GM12878 (cell line): ENCODE results near the gene STIL.

Experiments used
- CBFB ChIP-seq: IDR thresholded peaks from 2 replicates; pipeline ENCODE4 v1.6.1; 2016; ENCODE audit warnings: antibody characterized with exemption, low read depth
- CTCF ChIP-seq, 3 experiments: IDR thresholded peaks in 2 of 3; conservative IDR thresholded peaks in 1 of 3; 2 replicates each; pipeline ENCODE4 v1.5.1; 2011; ENCODE audit warnings: low read depth in 3 of 3, low read length in 3 of 3, mild to moderate bottlenecking in 3 of 3, control low read depth in 2 of 3, moderate library complexity in 2 of 3, inconsistent platforms in 1 of 3, mixed read lengths in 1 of 3; ENCODE audit not compliant: control insufficient read depth in 2 of 3, insufficient read depth in 1 of 3; ENCODE audit errors: extremely low read depth in 1 of 3
- DPF2 ChIP-seq: fragments of 450-650 bp; IDR thresholded peaks from 2 replicates; pipeline ENCODE4 v1.6.1; 2017; ENCODE audit warnings: mild to moderate bottlenecking
- MEF2A ChIP-seq: IDR thresholded peaks from 2 replicates; pipeline ENCODE4 v1.6.1; 2011; ENCODE audit warnings: low read depth, mild to moderate bottlenecking, low read length, moderate library complexity; ENCODE audit not compliant: insufficient read depth
- NFXL1 ChIP-seq: fragments of 450-650 bp; IDR thresholded peaks from 2 replicates; pipeline ENCODE4 v1.6.1; 2017; ENCODE audit warnings: antibody characterized with exemption, mild to moderate bottlenecking, borderline replicate concordance
- POLR2A ChIP-seq: IDR thresholded peaks from 2 replicates; pipeline ENCODE4 v1.6.1; 2011; ENCODE audit warnings: low read depth, mild to moderate bottlenecking, low read length
- SREBF2 ChIP-seq: IDR thresholded peaks from 2 replicates; pipeline ENCODE4 v1.6.1; 2012; ENCODE audit warnings: mild to moderate bottlenecking, low read length
- STAT3 ChIP-seq: IDR thresholded peaks from 2 replicates; pipeline ENCODE4 v1.6.1; 2011; ENCODE audit warnings: low read depth, low read length, improper control_type of control experiment
- TBL1XR1 ChIP-seq: IDR thresholded peaks from 2 replicates; pipeline ENCODE4 v1.6.1; 2012; ENCODE audit warnings: low read depth, low read length, improper control_type of control experiment
- USF2 ChIP-seq: IDR thresholded peaks from 2 replicates; pipeline ENCODE4 v1.6.1; 2011; ENCODE audit warnings: low read depth, low read length, improper control_type of control experiment, borderline replicate concordance
- YY1 ChIP-seq: IDR thresholded peaks from 2 replicates; pipeline ENCODE4 v1.6.1; 2011; ENCODE audit warnings: low read depth, mild to moderate bottlenecking, low read length
- ZBED1 ChIP-seq: IDR thresholded peaks from 2 replicates; pipeline ENCODE4 v1.6.1; 2016; ENCODE audit warnings: borderline replicate concordance
- TF ChIP-seq, protein P1 (sequence below): fragments of 450-650 bp; IDR thresholded peaks from 2 replicates; pipeline ENCODE4 v1.6.1; 2017; ENCODE audit warnings: borderline replicate concordance
- TF ChIP-seq, protein P2 (sequence below): fragments of 150-350 bp; IDR thresholded peaks from 2 replicates; pipeline ENCODE4 v1.6.1; 2016; ENCODE audit warnings: low read depth, low read length

GRCh38 chr1:47361380-47361779, 47.4 kb upstream of the STIL start:
- TF ChIP-seq ZBED1 (no peak), USF2 (no peak), NFXL1 (no peak), DPF2 (no peak), TBL1XR1 (no peak), CBFB (no peak), STAT3 (no peak), CTCF (IDR thresholded peaks at IDR 0.05 in 2 of 3, conservative IDR thresholded peaks at IDR 0.05 in 1 of 3; ENCODE audit: control insufficient read depth in 2 of 3, extremely low read depth in 1 of 3, insufficient read depth in 1 of 3, low read depth in 3 of 3, low read length in 3 of 3) (no peak), YY1 (no peak), SREBF2 (no peak), POLR2A (no peak), MEF2A (no peak)
- TF ChIP-seq, protein P1, sequence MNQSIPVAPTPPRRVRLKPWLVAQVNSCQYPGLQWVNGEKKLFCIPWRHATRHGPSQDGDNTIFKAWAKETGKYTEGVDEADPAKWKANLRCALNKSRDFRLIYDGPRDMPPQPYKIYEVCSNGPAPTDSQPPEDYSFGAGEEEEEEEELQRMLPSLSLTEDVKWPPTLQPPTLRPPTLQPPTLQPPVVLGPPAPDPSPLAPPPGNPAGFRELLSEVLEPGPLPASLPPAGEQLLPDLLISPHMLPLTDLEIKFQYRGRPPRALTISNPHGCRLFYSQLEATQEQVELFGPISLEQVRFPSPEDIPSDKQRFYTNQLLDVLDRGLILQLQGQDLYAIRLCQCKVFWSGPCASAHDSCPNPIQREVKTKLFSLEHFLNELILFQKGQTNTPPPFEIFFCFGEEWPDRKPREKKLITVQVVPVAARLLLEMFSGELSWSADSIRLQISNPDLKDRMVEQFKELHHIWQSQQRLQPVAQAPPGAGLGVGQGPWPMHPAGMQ = no peak
- TF ChIP-seq, protein P2, sequence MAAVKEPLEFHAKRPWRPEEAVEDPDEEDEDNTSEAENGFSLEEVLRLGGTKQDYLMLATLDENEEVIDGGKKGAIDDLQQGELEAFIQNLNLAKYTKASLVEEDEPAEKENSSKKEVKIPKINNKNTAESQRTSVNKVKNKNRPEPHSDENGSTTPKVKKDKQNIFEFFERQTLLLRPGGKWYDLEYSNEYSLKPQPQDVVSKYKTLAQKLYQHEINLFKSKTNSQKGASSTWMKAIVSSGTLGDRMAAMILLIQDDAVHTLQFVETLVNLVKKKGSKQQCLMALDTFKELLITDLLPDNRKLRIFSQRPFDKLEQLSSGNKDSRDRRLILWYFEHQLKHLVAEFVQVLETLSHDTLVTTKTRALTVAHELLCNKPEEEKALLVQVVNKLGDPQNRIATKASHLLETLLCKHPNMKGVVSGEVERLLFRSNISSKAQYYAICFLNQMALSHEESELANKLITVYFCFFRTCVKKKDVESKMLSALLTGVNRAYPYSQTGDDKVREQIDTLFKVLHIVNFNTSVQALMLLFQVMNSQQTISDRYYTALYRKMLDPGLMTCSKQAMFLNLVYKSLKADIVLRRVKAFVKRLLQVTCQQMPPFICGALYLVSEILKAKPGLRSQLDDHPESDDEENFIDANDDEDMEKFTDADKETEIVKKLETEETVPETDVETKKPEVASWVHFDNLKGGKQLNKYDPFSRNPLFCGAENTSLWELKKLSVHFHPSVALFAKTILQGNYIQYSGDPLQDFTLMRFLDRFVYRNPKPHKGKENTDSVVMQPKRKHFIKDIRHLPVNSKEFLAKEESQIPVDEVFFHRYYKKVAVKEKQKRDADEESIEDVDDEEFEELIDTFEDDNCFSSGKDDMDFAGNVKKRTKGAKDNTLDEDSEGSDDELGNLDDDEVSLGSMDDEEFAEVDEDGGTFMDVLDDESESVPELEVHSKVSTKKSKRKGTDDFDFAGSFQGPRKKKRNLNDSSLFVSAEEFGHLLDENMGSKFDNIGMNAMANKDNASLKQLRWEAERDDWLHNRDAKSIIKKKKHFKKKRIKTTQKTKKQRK = no peak
